Stomach (tissue), 9 donors: ENCODE measurements around the gene SLC8B1. TPM values are rescaled to one million over a fixed set of nuclear protein-coding genes. Genes with fewer than 3 reads are reported as not detected.

Experiments used
- DNase-seq, 2 donors: peaks; one replicate each; pipeline versions ENCODE4 v3.0.0 to v3.0.0-alpha.2; 2013 to 2019
- H3K27ac ChIP-seq, 5 donors: fragments of 200-600 bp in 4 of 5; sonication (generic) in 4 of 5; one replicate each; pipeline ENCODE4 v1.5.1; 2013 to 2019; ENCODE audit warnings: mild to moderate bottlenecking in 1 of 5, moderate library complexity in 1 of 5
- H3K27me3 ChIP-seq, 3 donors: fragments of 200-600 bp; sonication (generic); one replicate each; pipeline ENCODE4 v1.5.1; 2017 to 2019; ENCODE audit warnings: mixed run types in 1 of 3
- H3K36me3 ChIP-seq, 4 donors: fragments of 200-600 bp; sonication (generic); 1 replicate in 3 of 4; 2 replicates in 1 of 4; pipeline ENCODE4 v1.5.1; 2016 to 2019
- H3K4me1 ChIP-seq, 4 donors: fragments of 200-600 bp; sonication (generic); one replicate each; pipeline ENCODE4 v1.5.1; 2016 to 2019
- H3K4me3 ChIP-seq, 4 donors: fragments of 200-600 bp; sonication (generic) in 3 of 4; one replicate each; pipeline ENCODE4 v1.5.1; 2016 to 2019; ENCODE audit warnings: mild to moderate bottlenecking in 1 of 4
- H3K9me3 ChIP-seq, 4 donors: fragments of 200-600 bp; sonication (generic); one replicate each; pipeline ENCODE4 v1.5.1; 2016 to 2019
- EP300 ChIP-seq: sonication (generic); formaldehyde crosslinking; IDR thresholded peaks from one replicate; pipeline ENCODE4 v1.6.1; 2017; ENCODE audit warnings: antibody characterized with exemption
- POLR2A ChIP-seq, 4 donors: fragments of 450-650 bp; IDR thresholded peaks; one replicate each; pipeline ENCODE4 v1.6.1; 2016; ENCODE audit warnings: antibody characterized with exemption in 4 of 4, control low read depth in 2 of 4, mild to moderate bottlenecking in 1 of 4, moderate library complexity in 1 of 4
- POLR2AphosphoS5 ChIP-seq, 3 donors: sonication (generic); formaldehyde crosslinking; IDR thresholded peaks; one replicate each; pipeline ENCODE4 v1.6.1; 2016; ENCODE audit warnings: antibody characterized with exemption in 3 of 3
- WGBS, 5 donors: extraction: QIAGEN DNeasy Blood & Tissue Kit in 3 of 5; methylation state at CpG; one replicate each; pipeline versions ENCODE4 v1.1.5 to v1.1.7; 2013 to 2018; 5-methylcytosine and 5-hydroxymethylcytosine counted together
- intact Hi-C: fragments of 100-400 bp; cut with DNase I; formaldehyde crosslinking; loops from one replicate; pipeline ENCODE4 v1.15.1; 2023; ENCODE audit warnings: low total_unique reads
- polyA plus RNA-seq, 3 donors: library from polyadenylated mRNA; stranded (reverse); fragments of 200-250 nt; gene quantifications; one replicate each; pipeline ENCODE4 v1.2.3, GENCODE V29; 2013
- small RNA-seq, 4 donors: library from RNA; depleted of rRNA; stranded (forward); fragments of <200 nt; gene quantifications; one replicate each; pipeline ENCODE3, GENCODE V24; 2016
- total RNA-seq, 5 donors: library from RNA; depleted of rRNA; stranded (reverse); fragments of >200 nt; gene quantifications; one replicate each; pipeline versions ENCODE4 v1.1.0 to v1.2.3, GENCODE V29; 2014 to 2016
- TF ChIP-seq, protein P1 (sequence below), 7 experiments: fragments of 450-650 bp in 4 of 7; fragments of 200-600 bp in 3 of 7; sonication (generic) in 3 of 7; IDR thresholded peaks; one replicate each; pipeline ENCODE4 v1.5.1; 2016 to 2019; ENCODE audit warnings: antibody characterized with exemption in 7 of 7, control low read depth in 2 of 7, mild to moderate bottlenecking in 1 of 7
- donor health status: healthy with polysubstance abuse.
- donor health status: Bipolar disorder and iron deficiency.
- donor health status: healthy.

SLC8B1 gene
- total and polyA plus RNA-seq, 8 donors = 9.0 to 167 (median 18.6) TPM

GRCh38 chr12:113251404-113252070 lies 83.4 kb downstream of the SLC8B1 start:
- DNase-seq = no peak
- Histone ChIP-seq H3K27ac (no peak overlapping the region), H3K36me3 (peaks cover 7 to 54% (median 40%) of the 10 kb centered on the region in 4 donors), H3K4me1 (peaks cover 9 to 18% (median 10%) of the 10 kb centered on the region in 4 donors), H3K4me3 (no peak overlapping the region), H3K9me3 (peaks cover 0 to 9% (median 3%) of the 10 kb centered on the region in 4 donors), H3K27me3 (no peaks in the 10 kb centered on the region)
- intact Hi-C loops = no loop called here
- 95 to 98% (median 96%) methylated on average over 16 of the region's 16 CpGs for WGBS, 5 donors
- TF ChIP-seq EP300 = no peak
- TF ChIP-seq, protein P1, sequence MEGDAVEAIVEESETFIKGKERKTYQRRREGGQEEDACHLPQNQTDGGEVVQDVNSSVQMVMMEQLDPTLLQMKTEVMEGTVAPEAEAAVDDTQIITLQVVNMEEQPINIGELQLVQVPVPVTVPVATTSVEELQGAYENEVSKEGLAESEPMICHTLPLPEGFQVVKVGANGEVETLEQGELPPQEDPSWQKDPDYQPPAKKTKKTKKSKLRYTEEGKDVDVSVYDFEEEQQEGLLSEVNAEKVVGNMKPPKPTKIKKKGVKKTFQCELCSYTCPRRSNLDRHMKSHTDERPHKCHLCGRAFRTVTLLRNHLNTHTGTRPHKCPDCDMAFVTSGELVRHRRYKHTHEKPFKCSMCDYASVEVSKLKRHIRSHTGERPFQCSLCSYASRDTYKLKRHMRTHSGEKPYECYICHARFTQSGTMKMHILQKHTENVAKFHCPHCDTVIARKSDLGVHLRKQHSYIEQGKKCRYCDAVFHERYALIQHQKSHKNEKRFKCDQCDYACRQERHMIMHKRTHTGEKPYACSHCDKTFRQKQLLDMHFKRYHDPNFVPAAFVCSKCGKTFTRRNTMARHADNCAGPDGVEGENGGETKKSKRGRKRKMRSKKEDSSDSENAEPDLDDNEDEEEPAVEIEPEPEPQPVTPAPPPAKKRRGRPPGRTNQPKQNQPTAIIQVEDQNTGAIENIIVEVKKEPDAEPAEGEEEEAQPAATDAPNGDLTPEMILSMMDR (IDR thresholded peaks at IDR 0.05) = no peak
- no peak for TF ChIP-seq POLR2A (IDR thresholded peaks at IDR 0.05)
- no peak for TF ChIP-seq POLR2AphosphoS5 (IDR thresholded peaks at IDR 0.05)

GRCh38 chr12:113250045-113250444 lies 84.9 kb downstream of the SLC8B1 start:
- H3K4me3 ChIP-seq = no peak overlapping the region
- no peaks in the 10 kb centered on the region for H3K27me3 ChIP-seq
- peaks cover 23 to 33% (median 25%) of the 10 kb centered on the region in 4 donors for H3K4me1 ChIP-seq
- H3K36me3 ChIP-seq = peaks cover 7 to 55% (median 40%) of the 10 kb centered on the region in 4 donors
- TF ChIP-seq, protein P1 (IDR thresholded peaks at IDR 0.05) = no peak
- TF ChIP-seq EP300 = no peak
- no peak for TF ChIP-seq POLR2A (IDR thresholded peaks at IDR 0.05)
- no peak for TF ChIP-seq POLR2AphosphoS5 (IDR thresholded peaks at IDR 0.05)
- peaks cover 0 to 9% (median 3%) of the 10 kb centered on the region in 4 donors for H3K9me3 ChIP-seq
- DNase-seq = no peak
- intact Hi-C loops = no loop called here
- WGBS, 5 donors = 89 to 97% (median 91%) methylated on average over 6 of the region's 6 CpGs
- no peak overlapping the region for H3K27ac ChIP-seq

GRCh38 chr12:113249546-113249945 lies 85.4 kb downstream of the SLC8B1 start:
- Histone ChIP-seq H3K27ac (no peak overlapping the region), H3K4me1 (peaks cover 28 to 38% (median 30%) of the 10 kb centered on the region in 4 donors), H3K27me3 (no peaks in the 10 kb centered on the region), H3K36me3 (peaks cover 7 to 55% (median 40%) of the 10 kb centered on the region in 4 donors), H3K9me3 (peaks cover 0 to 9% (median 3%) of the 10 kb centered on the region in 4 donors), H3K4me3 (no peak overlapping the region)
- TF ChIP-seq POLR2A (IDR thresholded peaks at IDR 0.05) = no peak
- TF ChIP-seq EP300 = no peak
- TF ChIP-seq, protein P1 (IDR thresholded peaks at IDR 0.05) = no peak
- TF ChIP-seq POLR2AphosphoS5 (IDR thresholded peaks at IDR 0.05) = no peak
- 92 to 93% (median 93%) methylated on average over 12 of the region's 12 CpGs for WGBS, 5 donors
- intact Hi-C loops = no loop called here
- no peak for DNase-seq

- TF ChIP-seq POLR2AphosphoS5 (IDR thresholded peaks at IDR 0.05) (no peak), POLR2A (IDR thresholded peaks at IDR 0.05) (no peak), EP300 (no peak)
- TF ChIP-seq, protein P1 (IDR thresholded peaks at IDR 0.05) = no peak
- Histone ChIP-seq H3K27ac (peak overlapping the region in 1 of 5 donors; percentile 83), H3K4me1 (peaks cover 34 to 44% (median 36%) of the 10 kb centered on the region in 4 donors), H3K9me3 (peaks cover 0 to 9% (median 3%) of the 10 kb centered on the region in 4 donors), H3K36me3 (peaks cover 7 to 55% (median 40%) of the 10 kb centered on the region in 4 donors), H3K4me3 (no peak overlapping the region), H3K27me3 (no peaks in the 10 kb centered on the region)
- 91 to 97% (median 94%) methylated on average over 10 to 11 of the region's 11 CpGs for WGBS, 5 donors
- DNase-seq = no peak
- intact Hi-C loops = no loop called here
These were observed 86.0 kb downstream of the SLC8B1 start for GRCh38 chr12:113248842-113249435.

Small RNA genes within 50 kb of the gene (small RNA-seq; reads per million reads assigned to genes)
- 0 to 0.34 (median 0) reads per million in 4 donors for gene MIR6762

Other genes with a start within 250 kb of the SLC8B1 start
- 10 to 100 TPM in 3 of 5 donors, 1 to 10 TPM in 2; 8.8 to 62.0 (median 47.3) TPM for gene RASAL1, start 199.3 kb downstream of the SLC8B1 start, total RNA-seq
- 10 to 100 TPM in 2 of 3 donors, 1 to 10 TPM in 1; 3.0 to 28.9 (median 18.8) TPM for gene RASAL1, start 199.3 kb downstream of the SLC8B1 start, polyA plus RNA-seq
- gene CFAP73, start 185.4 kb downstream of the SLC8B1 start, total RNA-seq = 1 to 10 TPM in 1 of 5 donors, not detected in 4; 5.7 TPM
- gene CFAP73, start 185.4 kb downstream of the SLC8B1 start, polyA plus RNA-seq = 1 to 10 TPM in 1 of 3 donors, under 1 TPM in 2; 0.44 to 2.6 (median 0.70) TPM
- 100 to 1,000 TPM in 1 of 5 donors, 10 to 100 TPM in 4; 14.6 to 167 (median 41.7) TPM for gene DDX54, start 149.6 kb downstream of the SLC8B1 start, total RNA-seq
- gene DDX54, start 149.6 kb downstream of the SLC8B1 start, polyA plus RNA-seq = 10 to 100 TPM; 28.5 to 64.6 (median 34.1) TPM
- gene RITA1, start 149.4 kb downstream of the SLC8B1 start, total RNA-seq = 10 to 100 TPM in 2 of 5 donors, 1 to 10 TPM in 3; 4.1 to 19.2 (median 5.0) TPM
- 10 to 100 TPM in 2 of 3 donors, 1 to 10 TPM in 1; 8.4 to 14.3 (median 11.5) TPM for gene RITA1, start 149.4 kb downstream of the SLC8B1 start, polyA plus RNA-seq
- 10 to 100 TPM; 15.2 to 78.2 (median 48.4) TPM for gene TPCN1, start 113.6 kb downstream of the SLC8B1 start, total RNA-seq
- 10 to 100 TPM in 1 of 3 donors, 1 to 10 TPM in 2; 5.8 to 24.2 (median 6.3) TPM for gene TPCN1, start 113.6 kb downstream of the SLC8B1 start, polyA plus RNA-seq
- gene PLBD2, start 23.5 kb upstream of the SLC8B1 start, total RNA-seq = 10 to 100 TPM in 3 of 5 donors, 1 to 10 TPM in 2; 2.7 to 32.4 (median 18.1) TPM
- gene PLBD2, start 23.5 kb upstream of the SLC8B1 start, polyA plus RNA-seq = 1 to 10 TPM; 5.2 to 8.2 (median 8.2) TPM
- 1 to 10 TPM in 2 of 5 donors, not detected in 3; 1.2 to 4.2 TPM for gene SDS, start 68.8 kb upstream of the SLC8B1 start, total RNA-seq
- gene SDS, start 68.8 kb upstream of the SLC8B1 start, polyA plus RNA-seq = 1 to 10 TPM in 2 of 3 donors, under 1 TPM in 1; 0.25 to 4.7 (median 1.4) TPM
- 10 to 100 TPM in 2 of 5 donors, 1 to 10 TPM in 1, not detected in 2; 5.9 to 27.2 (median 16.2) TPM for gene SDSL, start 87.3 kb upstream of the SLC8B1 start, total RNA-seq
- gene SDSL, start 87.3 kb upstream of the SLC8B1 start, polyA plus RNA-seq = 10 to 100 TPM; 11.8 to 19.6 (median 13.9) TPM
- gene LHX5, start 136.8 kb upstream of the SLC8B1 start, total RNA-seq = under 1 TPM in 2 of 5 donors, not detected in 3; 0.29 to 0.45 TPM
- 1 to 10 TPM in 1 of 3 donors, under 1 TPM in 2; 0.43 to 1.4 (median 0.61) TPM for gene LHX5, start 136.8 kb upstream of the SLC8B1 start, polyA plus RNA-seq